ENCODE data around the gene PPP6R2.

PPP6R2 gene

DNA sequence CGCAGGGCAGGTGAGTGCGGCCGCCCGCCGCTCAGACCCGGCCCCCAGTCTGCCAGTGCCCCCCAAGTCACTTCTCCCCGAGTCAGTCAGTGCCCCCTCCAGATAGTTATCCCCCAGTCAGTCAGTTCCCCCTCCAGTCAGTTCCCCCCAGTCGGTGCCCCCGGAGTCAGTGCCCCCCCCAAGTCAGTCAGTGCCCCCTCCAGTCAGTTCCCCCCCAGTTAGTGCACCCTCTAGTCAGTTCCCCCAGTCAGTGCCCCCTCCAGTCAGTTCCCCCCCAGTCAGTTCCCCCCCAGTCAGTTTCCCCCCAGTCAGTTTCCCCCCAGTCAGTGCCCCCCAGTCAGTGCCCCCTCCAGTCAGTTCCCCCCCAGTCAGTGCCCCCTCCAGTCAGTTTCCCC lies 411 bp downstream of the PPP6R2 start:
- TF ChIP-seq MYC (IDR thresholded peaks at IDR 0.05; ENCODE audit: low read depth, low read length) (no peak), MAX (IDR thresholded peaks at IDR 0.05; ENCODE audit: low read depth, low read length) (no peak), POLR2A (IDR thresholded peaks at IDR 0.05; ENCODE audit: extremely low read depth, insufficient read length) (no peak)
- TF ChIP-seq, protein P1, sequence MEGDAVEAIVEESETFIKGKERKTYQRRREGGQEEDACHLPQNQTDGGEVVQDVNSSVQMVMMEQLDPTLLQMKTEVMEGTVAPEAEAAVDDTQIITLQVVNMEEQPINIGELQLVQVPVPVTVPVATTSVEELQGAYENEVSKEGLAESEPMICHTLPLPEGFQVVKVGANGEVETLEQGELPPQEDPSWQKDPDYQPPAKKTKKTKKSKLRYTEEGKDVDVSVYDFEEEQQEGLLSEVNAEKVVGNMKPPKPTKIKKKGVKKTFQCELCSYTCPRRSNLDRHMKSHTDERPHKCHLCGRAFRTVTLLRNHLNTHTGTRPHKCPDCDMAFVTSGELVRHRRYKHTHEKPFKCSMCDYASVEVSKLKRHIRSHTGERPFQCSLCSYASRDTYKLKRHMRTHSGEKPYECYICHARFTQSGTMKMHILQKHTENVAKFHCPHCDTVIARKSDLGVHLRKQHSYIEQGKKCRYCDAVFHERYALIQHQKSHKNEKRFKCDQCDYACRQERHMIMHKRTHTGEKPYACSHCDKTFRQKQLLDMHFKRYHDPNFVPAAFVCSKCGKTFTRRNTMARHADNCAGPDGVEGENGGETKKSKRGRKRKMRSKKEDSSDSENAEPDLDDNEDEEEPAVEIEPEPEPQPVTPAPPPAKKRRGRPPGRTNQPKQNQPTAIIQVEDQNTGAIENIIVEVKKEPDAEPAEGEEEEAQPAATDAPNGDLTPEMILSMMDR (IDR thresholded peaks at IDR 0.05; ENCODE audit: low read depth, low read length) = no peak
- H3K4me3 ChIP-seq (ENCODE audit: low read depth, low read length) = peak overlapping the region; percentile 59
- DNase-seq (ENCODE audit: low read depth) = no peak

- TF ChIP-seq POLR2A (IDR thresholded peaks at IDR 0.05; ENCODE audit: extremely low read depth, insufficient read length) (no peak), MAX (IDR thresholded peaks at IDR 0.05; ENCODE audit: low read depth, low read length) (no peak), MYC (IDR thresholded peaks at IDR 0.05; ENCODE audit: low read depth, low read length) (no peak)
- TF ChIP-seq, protein P1 (IDR thresholded peaks at IDR 0.05; ENCODE audit: low read depth, low read length) = no peak
- no peak overlapping the region for H3K4me3 ChIP-seq (ENCODE audit: low read depth, low read length)
- DNase-seq (ENCODE audit: low read depth) = no peak
Measured at GRCh38 chr22:50346470-50346869, 3.3 kb downstream of the PPP6R2 start.

GRCh38 chr22:50347157-50347556 lies 4.0 kb downstream of the PPP6R2 start:
- no peak for TF ChIP-seq MYC (IDR thresholded peaks at IDR 0.05; ENCODE audit: low read depth, low read length)
- no peak for TF ChIP-seq POLR2A (IDR thresholded peaks at IDR 0.05; ENCODE audit: extremely low read depth, insufficient read length)
- TF ChIP-seq MAX (IDR thresholded peaks at IDR 0.05; ENCODE audit: low read depth, low read length) = no peak
- TF ChIP-seq, protein P1 (IDR thresholded peaks at IDR 0.05; ENCODE audit: low read depth, low read length) = no peak
- DNase-seq (ENCODE audit: low read depth) = no peak
- H3K4me3 ChIP-seq (ENCODE audit: low read depth, low read length) = no peak overlapping the region

DNA sequence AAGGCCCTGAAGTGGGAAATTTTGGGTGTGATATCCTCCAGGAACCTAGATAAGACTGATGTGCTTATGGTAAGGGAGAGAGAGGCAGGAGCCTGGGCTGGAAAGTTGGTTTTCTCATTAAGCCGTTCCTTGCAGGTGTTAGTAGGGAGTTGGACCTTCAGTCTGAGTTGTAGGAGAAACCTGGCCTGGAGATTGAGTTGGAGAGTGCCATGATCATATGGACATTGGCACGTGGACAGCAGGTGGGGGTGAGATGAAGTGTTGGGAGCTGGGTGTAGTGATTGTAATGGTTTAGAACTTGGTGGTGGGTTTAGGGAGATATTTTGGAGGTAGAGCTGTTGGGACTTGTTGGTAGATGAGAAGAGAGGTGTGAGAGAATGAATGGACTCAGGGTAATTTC lies 4.9 kb downstream of the PPP6R2 start:
- no peak for TF ChIP-seq MAX (IDR thresholded peaks at IDR 0.05; ENCODE audit: low read depth, low read length)
- TF ChIP-seq, protein P1 (IDR thresholded peaks at IDR 0.05; ENCODE audit: low read depth, low read length) = no peak
- no peak for TF ChIP-seq POLR2A (IDR thresholded peaks at IDR 0.05; ENCODE audit: extremely low read depth, insufficient read length)
- no peak for TF ChIP-seq MYC (IDR thresholded peaks at IDR 0.05; ENCODE audit: low read depth, low read length)
- H3K4me3 ChIP-seq (ENCODE audit: low read depth, low read length) = no peak overlapping the region
- DNase-seq (ENCODE audit: low read depth) = no peak

DNA sequence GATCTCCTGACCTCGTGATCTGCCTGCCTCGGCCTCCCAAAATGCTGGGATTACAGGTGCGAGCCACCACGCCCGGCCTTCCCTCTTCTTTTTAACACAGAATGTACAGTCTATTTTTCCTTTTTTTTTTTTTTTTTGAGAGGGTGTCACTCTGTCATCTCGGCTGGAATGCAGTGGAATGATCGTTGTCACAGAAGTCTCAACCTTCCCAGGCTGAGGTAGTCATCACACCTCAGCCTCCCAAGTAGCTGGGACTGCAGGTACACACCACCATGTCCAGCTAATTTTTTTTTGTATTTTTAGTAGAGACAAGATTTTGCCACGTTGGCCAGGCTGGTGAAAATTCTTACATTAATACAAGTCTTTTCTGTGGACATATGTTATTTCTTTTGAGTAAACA lies 13.1 kb downstream of the PPP6R2 start:
- DNase-seq (ENCODE audit: low read depth) = no peak
- no peak overlapping the region for H3K4me3 ChIP-seq (ENCODE audit: low read depth, low read length)
- TF ChIP-seq MAX (IDR thresholded peaks at IDR 0.05; ENCODE audit: low read depth, low read length) = no peak
- no peak for TF ChIP-seq POLR2A (IDR thresholded peaks at IDR 0.05; ENCODE audit: extremely low read depth, insufficient read length)
- TF ChIP-seq MYC (IDR thresholded peaks at IDR 0.05; ENCODE audit: low read depth, low read length) = no peak
- TF ChIP-seq, protein P1 (IDR thresholded peaks at IDR 0.05; ENCODE audit: low read depth, low read length) = no peak

GRCh38 chr22:50357222-50357621 lies 14.1 kb downstream of the PPP6R2 start:
- TF ChIP-seq, protein P1 (IDR thresholded peaks at IDR 0.05; ENCODE audit: low read depth, low read length) = no peak
- TF ChIP-seq MAX (IDR thresholded peaks at IDR 0.05; ENCODE audit: low read depth, low read length) (no peak), POLR2A (IDR thresholded peaks at IDR 0.05; ENCODE audit: extremely low read depth, insufficient read length) (no peak), MYC (IDR thresholded peaks at IDR 0.05; ENCODE audit: low read depth, low read length) (no peak)
- no peak for DNase-seq (ENCODE audit: low read depth)
- H3K4me3 ChIP-seq (ENCODE audit: low read depth, low read length) = no peak overlapping the region

All from NB4 (cell line).